Measurements from ENCODE around the gene WDR7.

WDR7 gene

DNA sequence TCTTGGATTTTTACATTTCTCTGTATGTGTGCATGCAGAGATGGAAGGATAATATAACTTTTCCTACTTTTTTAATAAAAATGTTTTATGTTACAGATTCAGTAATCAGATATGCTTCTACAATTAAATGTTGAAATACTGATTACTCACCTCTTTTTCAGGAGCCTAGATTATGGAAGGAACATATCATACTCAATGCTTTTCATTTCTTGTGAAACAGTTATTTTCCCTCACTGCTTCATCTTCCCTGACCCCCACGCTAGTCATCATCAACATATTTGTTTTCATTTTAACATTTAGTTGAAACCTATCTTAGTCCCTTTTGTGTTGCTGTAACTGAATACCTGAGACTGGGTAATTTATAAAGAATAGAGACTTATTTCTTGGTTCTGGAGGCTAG is 190.7 kb downstream of the WDR7 start:
- no peak overlapping the region for H2AK5ac ChIP-seq (ENCODE audit: low read depth, low read length)
- WGBS, 2 donors (ENCODE audit: extremely low coverage in 2 of 2, insufficient read length in 2 of 2, insufficient replicate concordance in 1 of 2), result no CpG with 5 or more reads among the region's 1 CpG
- no peak overlapping the region for H2AFZ ChIP-seq (ENCODE audit: low read length)
- H3K4ac ChIP-seq (ENCODE audit: low read length), result no peak overlapping the region
- no peak overlapping the region for H3K23ac ChIP-seq (ENCODE audit: low read depth, low read length, poor library complexity)
- no peak overlapping the region for H2BK5ac ChIP-seq (ENCODE audit: low read length)
- H3K27me3 ChIP-seq (ENCODE audit: control insufficient read depth in 3 of 3, insufficient read depth in 3 of 3, low read depth in 1 of 3, low read length in 3 of 3), result no peaks in the 10 kb centered on the region
- H3K9me3 ChIP-seq (replicated peaks in 1 of 2; ENCODE audit: control insufficient read depth in 2 of 2, insufficient read depth in 1 of 2, low read depth in 1 of 2, low read length in 2 of 2), result no peaks in the 10 kb centered on the region
- no peak overlapping the region for H4K8ac ChIP-seq (ENCODE audit: low read depth, low read length)
- no peak overlapping the region for H3K18ac ChIP-seq (ENCODE audit: low read length)
- H2BK15ac ChIP-seq (ENCODE audit: low read length), result no peak overlapping the region
- no peaks in the 10 kb centered on the region for H3K79me1 ChIP-seq (ENCODE audit: low read depth, low read length)
- H3K4me3 ChIP-seq (ENCODE audit: low read length in 2 of 2), result no peak overlapping the region
- no peak overlapping the region for H3K14ac ChIP-seq (ENCODE audit: low read length)
- H2BK120ac ChIP-seq (ENCODE audit: low read depth, low read length), result no peak overlapping the region
- H4K91ac ChIP-seq (ENCODE audit: low read depth, low read length, poor library complexity), result no peak overlapping the region
- H3K36me3 ChIP-seq (replicated peaks in 1 of 2; ENCODE audit: control insufficient read depth in 2 of 2, insufficient read depth in 2 of 2, low read length in 2 of 2), result no peaks in the 10 kb centered on the region
- DNase-seq (ENCODE audit: low spot score), result no peak
- no peak overlapping the region for H2BK12ac ChIP-seq (ENCODE audit: low read length)
- no peak overlapping the region for H3K27ac ChIP-seq (replicated peaks; ENCODE audit: low read length)
- no peak overlapping the region for H3K4me2 ChIP-seq (ENCODE audit: insufficient read depth, low read length, poor library complexity, severe bottlenecking)
- H3K4me1 ChIP-seq (ENCODE audit: control insufficient read depth in 2 of 2, insufficient read depth in 1 of 2, low read depth in 1 of 2, low read length in 2 of 2), result no peaks in the 10 kb centered on the region
- H3K9ac ChIP-seq (ENCODE audit: low read depth, low read length, poor library complexity), result no peak overlapping the region

DNA sequence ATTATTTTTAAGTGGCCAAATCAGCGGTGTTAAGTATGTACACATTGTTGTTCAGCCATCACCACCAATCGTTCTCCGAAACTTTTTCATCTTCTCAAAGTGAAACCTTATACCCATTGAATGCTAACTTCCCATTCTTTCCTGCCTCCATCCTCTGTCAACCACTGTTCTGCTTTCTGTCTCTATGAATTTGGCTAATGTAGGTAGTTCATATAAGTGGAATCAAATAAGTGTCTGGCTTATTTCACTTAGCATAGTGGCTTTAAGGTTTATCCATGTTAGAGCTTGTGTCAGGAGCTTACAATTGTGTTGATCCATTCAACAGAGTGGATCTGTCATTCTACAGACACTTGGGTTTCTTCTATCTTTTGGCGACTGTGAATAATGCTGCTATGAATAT is 192.1 kb downstream of the WDR7 start:
- H3K4ac ChIP-seq (ENCODE audit: low read length), result no peak overlapping the region
- H2AK5ac ChIP-seq (ENCODE audit: low read depth, low read length), result no peak overlapping the region
- no peak overlapping the region for H2AFZ ChIP-seq (ENCODE audit: low read length)
- H3K36me3 ChIP-seq (replicated peaks in 1 of 2; ENCODE audit: control insufficient read depth in 2 of 2, insufficient read depth in 2 of 2, low read length in 2 of 2), result no peaks in the 10 kb centered on the region
- H2BK5ac ChIP-seq (ENCODE audit: low read length), result no peak overlapping the region
- H3K4me2 ChIP-seq (ENCODE audit: insufficient read depth, low read length, poor library complexity, severe bottlenecking), result no peak overlapping the region
- no peaks in the 10 kb centered on the region for H3K4me1 ChIP-seq (ENCODE audit: control insufficient read depth in 2 of 2, insufficient read depth in 1 of 2, low read depth in 1 of 2, low read length in 2 of 2)
- H3K27me3 ChIP-seq (ENCODE audit: control insufficient read depth in 3 of 3, insufficient read depth in 3 of 3, low read depth in 1 of 3, low read length in 3 of 3), result no peaks in the 10 kb centered on the region
- H2BK12ac ChIP-seq (ENCODE audit: low read length), result no peak overlapping the region
- H3K23ac ChIP-seq (ENCODE audit: low read depth, low read length, poor library complexity), result no peak overlapping the region
- H4K8ac ChIP-seq (ENCODE audit: low read depth, low read length), result no peak overlapping the region
- H2BK120ac ChIP-seq (ENCODE audit: low read depth, low read length), result no peak overlapping the region
- no peak overlapping the region for H3K27ac ChIP-seq (replicated peaks; ENCODE audit: low read length)
- DNase-seq (ENCODE audit: low spot score), result no peak
- H3K14ac ChIP-seq (ENCODE audit: low read length), result no peak overlapping the region
- no peaks in the 10 kb centered on the region for H3K9me3 ChIP-seq (replicated peaks in 1 of 2; ENCODE audit: control insufficient read depth in 2 of 2, insufficient read depth in 1 of 2, low read depth in 1 of 2, low read length in 2 of 2)
- H4K91ac ChIP-seq (ENCODE audit: low read depth, low read length, poor library complexity), result no peak overlapping the region
- H3K18ac ChIP-seq (ENCODE audit: low read length), result no peak overlapping the region
- no peak overlapping the region for H3K4me3 ChIP-seq (ENCODE audit: low read length in 2 of 2)
- H3K79me1 ChIP-seq (ENCODE audit: low read depth, low read length), result no peaks in the 10 kb centered on the region
- H2BK15ac ChIP-seq (ENCODE audit: low read length), result no peak overlapping the region
- WGBS, 2 donors (ENCODE audit: extremely low coverage in 2 of 2, insufficient read length in 2 of 2, insufficient replicate concordance in 1 of 2), result no CpG with 5 or more reads among the region's 4 CpGs
- H3K9ac ChIP-seq (ENCODE audit: low read depth, low read length, poor library complexity), result no peak overlapping the region

DNA sequence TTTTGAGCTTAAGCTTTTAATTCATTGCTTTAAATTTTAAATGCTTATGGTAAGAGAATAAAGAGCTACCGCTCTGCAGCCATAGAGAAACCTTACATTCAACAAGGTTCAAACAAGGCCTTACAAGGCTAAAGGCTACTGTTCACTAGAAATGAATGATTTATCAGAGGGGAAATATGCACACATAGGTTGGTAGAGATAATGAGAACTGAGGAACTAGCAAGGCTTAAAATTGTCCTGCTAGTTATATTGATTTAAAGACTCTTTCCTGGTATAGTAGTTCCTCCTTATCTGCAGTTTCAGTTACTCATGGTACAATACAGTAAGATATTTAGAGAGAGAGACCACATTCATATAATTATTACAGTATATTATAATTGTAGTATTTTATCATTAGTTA is 193.4 kb downstream of the WDR7 start:
- no peak overlapping the region for H3K4me2 ChIP-seq (ENCODE audit: insufficient read depth, low read length, poor library complexity, severe bottlenecking)
- no peaks in the 10 kb centered on the region for H3K79me1 ChIP-seq (ENCODE audit: low read depth, low read length)
- DNase-seq (ENCODE audit: low spot score), result no peak
- no peak overlapping the region for H3K23ac ChIP-seq (ENCODE audit: low read depth, low read length, poor library complexity)
- no peak overlapping the region for H2AK5ac ChIP-seq (ENCODE audit: low read depth, low read length)
- H3K18ac ChIP-seq (ENCODE audit: low read length), result no peak overlapping the region
- no peak overlapping the region for H2BK12ac ChIP-seq (ENCODE audit: low read length)
- no peak overlapping the region for H2AFZ ChIP-seq (ENCODE audit: low read length)
- H2BK120ac ChIP-seq (ENCODE audit: low read depth, low read length), result no peak overlapping the region
- no peak overlapping the region for H2BK15ac ChIP-seq (ENCODE audit: low read length)
- H2BK5ac ChIP-seq (ENCODE audit: low read length), result no peak overlapping the region
- H3K27me3 ChIP-seq (ENCODE audit: control insufficient read depth in 3 of 3, insufficient read depth in 3 of 3, low read depth in 1 of 3, low read length in 3 of 3), result no peaks in the 10 kb centered on the region
- no peaks in the 10 kb centered on the region for H3K36me3 ChIP-seq (replicated peaks in 1 of 2; ENCODE audit: control insufficient read depth in 2 of 2, insufficient read depth in 2 of 2, low read length in 2 of 2)
- no peak overlapping the region for H3K27ac ChIP-seq (replicated peaks; ENCODE audit: low read length)
- no peak overlapping the region for H4K91ac ChIP-seq (ENCODE audit: low read depth, low read length, poor library complexity)
- no peak overlapping the region for H4K8ac ChIP-seq (ENCODE audit: low read depth, low read length)
- H3K4me3 ChIP-seq (ENCODE audit: low read length in 2 of 2), result no peak overlapping the region
- no peak overlapping the region for H3K14ac ChIP-seq (ENCODE audit: low read length)
- no peak overlapping the region for H3K4ac ChIP-seq (ENCODE audit: low read length)
- WGBS, 2 donors (ENCODE audit: extremely low coverage in 2 of 2, insufficient read length in 2 of 2, insufficient replicate concordance in 1 of 2), result no CpG with 5 or more reads among the region's 1 CpG
- H3K9ac ChIP-seq (ENCODE audit: low read depth, low read length, poor library complexity), result no peak overlapping the region
- no peaks in the 10 kb centered on the region for H3K4me1 ChIP-seq (ENCODE audit: control insufficient read depth in 2 of 2, insufficient read depth in 1 of 2, low read depth in 1 of 2, low read length in 2 of 2)
- no peaks in the 10 kb centered on the region for H3K9me3 ChIP-seq (replicated peaks in 1 of 2; ENCODE audit: control insufficient read depth in 2 of 2, insufficient read depth in 1 of 2, low read depth in 1 of 2, low read length in 2 of 2)

DNA sequence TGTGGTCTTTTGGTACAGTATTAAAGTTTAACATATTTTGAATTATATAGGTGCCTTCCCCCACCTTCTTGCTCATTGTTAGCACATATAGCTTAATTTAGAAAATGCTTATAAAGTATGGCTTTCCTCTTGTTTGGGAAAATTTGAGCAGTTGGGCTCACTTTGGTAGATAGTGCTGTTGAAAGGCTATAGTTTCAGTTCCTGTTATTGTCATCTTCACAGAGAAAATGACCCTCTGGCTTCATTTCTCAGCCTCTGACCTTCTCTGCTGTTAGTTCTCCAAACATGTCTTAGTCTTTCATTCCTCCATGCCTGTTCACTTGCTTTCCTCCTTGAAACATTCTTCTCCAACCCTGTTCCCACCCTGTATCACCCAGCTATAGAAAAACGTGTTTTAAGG is 200.6 kb downstream of the WDR7 start:
- no peak for DNase-seq (ENCODE audit: low spot score)
- H2BK5ac ChIP-seq (ENCODE audit: low read length), result no peak overlapping the region
- H3K18ac ChIP-seq (ENCODE audit: low read length), result no peak overlapping the region
- no peak overlapping the region for H3K9ac ChIP-seq (ENCODE audit: low read depth, low read length, poor library complexity)
- peaks cover 0 to 2% of the 10 kb centered on the region in 2 donors for H3K4me1 ChIP-seq (ENCODE audit: control insufficient read depth in 2 of 2, insufficient read depth in 1 of 2, low read depth in 1 of 2, low read length in 2 of 2)
- no peak overlapping the region for H2BK120ac ChIP-seq (ENCODE audit: low read depth, low read length)
- H3K4ac ChIP-seq (ENCODE audit: low read length), result no peak overlapping the region
- WGBS, 2 donors (ENCODE audit: extremely low coverage in 2 of 2, insufficient read length in 2 of 2, insufficient replicate concordance in 1 of 2), result no CpG with 5 or more reads among the region's 1 CpG
- H3K79me1 ChIP-seq (ENCODE audit: low read depth, low read length), result no peaks in the 10 kb centered on the region
- H4K91ac ChIP-seq (ENCODE audit: low read depth, low read length, poor library complexity), result no peak overlapping the region
- H3K27ac ChIP-seq (replicated peaks; ENCODE audit: low read length), result no peak overlapping the region
- peaks cover 0 to 9% of the 10 kb centered on the region in 2 donors for H3K9me3 ChIP-seq (replicated peaks in 1 of 2; ENCODE audit: control insufficient read depth in 2 of 2, insufficient read depth in 1 of 2, low read depth in 1 of 2, low read length in 2 of 2)
- no peaks in the 10 kb centered on the region for H3K27me3 ChIP-seq (ENCODE audit: control insufficient read depth in 3 of 3, insufficient read depth in 3 of 3, low read depth in 1 of 3, low read length in 3 of 3)
- no peak overlapping the region for H3K4me2 ChIP-seq (ENCODE audit: insufficient read depth, low read length, poor library complexity, severe bottlenecking)
- H3K4me3 ChIP-seq (ENCODE audit: low read length in 2 of 2), result no peak overlapping the region
- no peak overlapping the region for H4K8ac ChIP-seq (ENCODE audit: low read depth, low read length)
- H2AK5ac ChIP-seq (ENCODE audit: low read depth, low read length), result no peak overlapping the region
- no peaks in the 10 kb centered on the region for H3K36me3 ChIP-seq (replicated peaks in 1 of 2; ENCODE audit: control insufficient read depth in 2 of 2, insufficient read depth in 2 of 2, low read length in 2 of 2)
- no peak overlapping the region for H3K14ac ChIP-seq (ENCODE audit: low read length)
- no peak overlapping the region for H3K23ac ChIP-seq (ENCODE audit: low read depth, low read length, poor library complexity)
- no peak overlapping the region for H2AFZ ChIP-seq (ENCODE audit: low read length)
- no peak overlapping the region for H2BK12ac ChIP-seq (ENCODE audit: low read length)
- H2BK15ac ChIP-seq (ENCODE audit: low read length), result no peak overlapping the region

Data from neuronal stem cell (in vitro differentiated cells).